ENCODE results near the gene RNF187. TPM values are rescaled to one million over a fixed set of nuclear protein-coding genes. Genes with fewer than 3 reads are reported as not detected.
"Not testable (repeated sequence)": the region's sequence is repeated elsewhere in the genome, so short reads cannot be mapped to it uniquely, and the experiment has no call there.

The RNF187 gene
- total RNA-seq, 4 donors from 2014 or later: 20.8 to 26.5 (median 23.5) TPM

GRCh38 chr1:228465141-228465540 lies 22.0 kb upstream of the RNF187 start:
- no peak for TF ChIP-seq CTCF (IDR thresholded peaks at IDR 0.05)
- DNase-seq (ENCODE audit: low spot score) (no peak), ATAC-seq (ENCODE audit: low FRiP score) (no peak)

- ATAC-seq (ENCODE audit: low FRiP score): no peak
- TF ChIP-seq CTCF (IDR thresholded peaks at IDR 0.05): no peak
- DNase-seq (ENCODE audit: low spot score): no peak
Observed at GRCh38 chr1:228465571-228466146, 21.5 kb upstream of the RNF187 start.

GRCh38 chr1:228468188-228468587 lies 19.0 kb upstream of the RNF187 start:
- ATAC-seq (ENCODE audit: low FRiP score); DNase-seq (ENCODE audit: low spot score): not testable (repeated sequence)

- ATAC-seq (ENCODE audit: low FRiP score) (no peak), DNase-seq (ENCODE audit: low spot score) (no peak)
- no peak for TF ChIP-seq CTCF (IDR thresholded peaks at IDR 0.05)
Observed at GRCh38 chr1:228469413-228470162, 17.6 kb upstream of the RNF187 start.

GRCh38 chr1:228471154-228471761 lies 15.9 kb upstream of the RNF187 start:
- DNase-seq (ENCODE audit: low spot score) (no peak), ATAC-seq (ENCODE audit: low FRiP score) (no peak)
- no peak for TF ChIP-seq CTCF (IDR thresholded peaks at IDR 0.05)

GRCh38 chr1:228471762-228472398 lies 15.3 kb upstream of the RNF187 start:
- no peak for TF ChIP-seq CTCF (IDR thresholded peaks at IDR 0.05)
- ATAC-seq (ENCODE audit: low FRiP score): no peak
- no peak for DNase-seq (ENCODE audit: low spot score)

- ATAC-seq (ENCODE audit: low FRiP score) (no peak), DNase-seq (ENCODE audit: low spot score) (no peak)
- TF ChIP-seq CTCF (IDR thresholded peaks at IDR 0.05): no peak
Observed at GRCh38 chr1:228472655-228473054, 14.5 kb upstream of the RNF187 start.
